NCI-H748 (cell line): ENCODE data around the gene MESP2.

Experiments
- DNase-seq: peaks from one replicate; lab custom pipeline; 2025; ENCODE audit not compliant: unreplicated experiment; lab: John Stamatoyannopoulos, UW

Gene MESP2, protein sequence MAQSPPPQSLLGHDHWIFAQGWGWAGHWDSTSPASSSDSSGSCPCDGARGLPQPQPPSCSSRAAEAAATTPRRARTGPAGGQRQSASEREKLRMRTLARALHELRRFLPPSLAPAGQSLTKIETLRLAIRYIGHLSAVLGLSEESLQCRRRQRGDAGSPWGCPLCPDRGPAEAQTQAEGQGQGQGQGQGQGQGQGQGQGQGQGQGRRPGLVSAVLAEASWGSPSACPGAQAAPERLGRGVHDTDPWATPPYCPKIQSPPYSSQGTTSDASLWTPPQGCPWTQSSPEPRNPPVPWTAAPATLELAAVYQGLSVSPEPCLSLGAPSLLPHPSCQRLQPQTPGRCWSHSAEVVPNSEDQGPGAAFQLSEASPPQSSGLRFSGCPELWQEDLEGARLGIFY

DNA sequence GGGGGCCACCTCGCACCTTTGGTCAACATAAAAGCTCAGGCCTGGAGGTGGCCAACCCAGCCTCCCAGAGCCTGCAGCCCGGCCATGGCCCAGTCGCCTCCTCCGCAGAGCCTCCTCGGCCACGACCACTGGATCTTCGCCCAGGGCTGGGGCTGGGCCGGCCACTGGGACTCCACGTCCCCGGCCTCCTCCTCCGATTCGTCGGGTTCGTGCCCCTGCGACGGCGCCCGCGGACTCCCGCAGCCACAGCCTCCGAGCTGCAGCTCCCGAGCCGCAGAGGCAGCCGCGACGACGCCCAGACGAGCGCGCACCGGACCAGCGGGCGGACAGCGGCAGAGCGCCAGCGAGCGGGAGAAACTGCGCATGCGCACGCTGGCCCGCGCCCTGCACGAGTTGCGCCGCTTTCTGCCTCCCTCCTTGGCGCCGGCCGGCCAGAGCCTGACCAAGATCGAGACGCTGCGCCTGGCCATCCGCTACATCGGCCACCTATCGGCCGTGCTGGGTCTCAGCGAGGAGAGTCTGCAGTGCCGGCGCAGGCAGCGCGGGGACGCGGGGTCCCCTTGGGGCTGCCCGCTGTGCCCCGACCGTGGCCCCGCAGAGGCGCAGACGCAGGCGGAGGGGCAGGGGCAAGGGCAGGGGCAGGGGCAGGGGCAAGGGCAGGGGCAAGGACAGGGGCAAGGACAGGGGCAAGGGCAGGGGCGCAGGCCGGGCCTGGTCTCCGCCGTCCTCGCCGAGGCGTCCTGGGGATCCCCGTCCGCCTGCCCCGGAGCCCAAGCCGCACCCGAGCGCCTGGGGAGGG is at the start of gene MESP2:
Gene MESP2, plus strand, starts transcription at position 59 of the 799 bp plus-strand sequence. Its CDS starts 26 bp downstream, at position 85.
- peak; percentile 72 for DNase-seq

DNA sequence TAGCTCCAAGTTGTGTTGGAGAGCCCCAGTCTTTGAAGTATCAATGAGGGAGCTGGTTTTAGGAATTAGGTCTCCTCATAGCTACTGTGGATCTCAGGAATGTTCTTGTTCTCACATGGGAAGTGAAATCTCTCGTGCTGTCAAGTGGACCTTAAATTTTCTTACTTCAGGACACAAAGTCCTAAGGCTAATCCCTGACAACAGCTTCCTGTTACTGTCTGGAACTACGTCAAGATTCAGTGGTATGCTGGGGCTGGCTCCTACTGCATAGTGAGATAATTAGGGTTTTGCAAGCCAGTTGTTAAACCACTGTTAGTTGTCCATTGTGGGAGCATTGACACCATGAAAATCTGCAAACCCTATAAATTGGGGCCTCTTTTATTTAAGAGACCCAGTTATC is 47.9 kb upstream of the MESP2 start:
- no peak for DNase-seq

DNA sequence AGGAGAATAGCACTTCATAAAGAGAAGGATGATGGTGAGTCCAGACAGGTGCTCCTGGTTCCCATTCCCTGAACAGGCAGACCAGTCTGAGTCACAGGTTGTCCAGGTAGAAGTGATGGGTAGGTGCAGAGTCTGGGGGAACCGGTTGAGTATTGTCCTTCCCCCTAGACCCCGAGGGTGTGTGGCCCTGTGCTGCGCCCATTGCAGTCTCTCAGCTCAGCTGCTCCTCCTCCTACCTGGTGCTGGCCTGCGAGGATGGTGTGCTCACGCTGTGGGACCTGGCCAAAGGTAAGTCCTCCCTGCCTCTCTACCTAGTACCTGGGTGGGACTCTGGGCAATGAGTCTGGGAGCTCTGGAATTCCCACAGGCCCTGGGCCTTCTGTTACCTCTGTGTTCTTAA is 44.9 kb upstream of the MESP2 start:
- DNase-seq = no peak

DNA sequence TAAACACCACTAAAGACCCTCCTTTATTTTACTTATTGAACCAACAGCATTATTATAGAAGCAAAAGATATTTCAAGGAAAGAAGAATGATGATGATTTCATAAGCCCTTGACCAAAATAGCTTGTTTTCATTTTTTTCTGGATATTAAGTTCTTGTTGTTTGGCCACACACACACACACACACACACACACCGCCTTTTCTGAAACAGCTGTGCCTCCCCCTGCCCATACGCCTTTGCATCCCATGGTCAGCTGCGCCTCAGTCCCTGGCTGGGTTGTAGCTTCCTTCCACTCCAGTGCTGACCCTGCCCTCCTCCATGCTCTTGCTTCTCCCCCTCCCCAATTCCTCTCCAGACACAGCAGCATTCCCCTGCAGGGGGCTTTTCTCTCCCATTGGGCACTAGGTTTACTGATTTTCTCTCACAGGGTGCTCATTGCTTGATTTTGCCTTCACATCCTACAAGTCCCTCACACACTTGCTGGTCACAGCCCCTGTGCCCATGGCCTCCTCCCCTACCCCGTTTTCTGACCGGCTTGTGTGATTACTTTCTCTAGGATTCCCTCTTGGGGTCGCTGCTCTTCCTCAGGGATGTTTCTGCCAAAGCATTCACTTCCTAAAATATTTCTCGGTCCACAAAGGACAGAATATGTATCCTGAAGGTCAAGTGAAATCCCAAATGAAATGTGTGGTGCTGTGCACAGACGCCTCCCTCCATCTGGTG is 43.5 kb upstream of the MESP2 start:
- no peak for DNase-seq

DNA sequence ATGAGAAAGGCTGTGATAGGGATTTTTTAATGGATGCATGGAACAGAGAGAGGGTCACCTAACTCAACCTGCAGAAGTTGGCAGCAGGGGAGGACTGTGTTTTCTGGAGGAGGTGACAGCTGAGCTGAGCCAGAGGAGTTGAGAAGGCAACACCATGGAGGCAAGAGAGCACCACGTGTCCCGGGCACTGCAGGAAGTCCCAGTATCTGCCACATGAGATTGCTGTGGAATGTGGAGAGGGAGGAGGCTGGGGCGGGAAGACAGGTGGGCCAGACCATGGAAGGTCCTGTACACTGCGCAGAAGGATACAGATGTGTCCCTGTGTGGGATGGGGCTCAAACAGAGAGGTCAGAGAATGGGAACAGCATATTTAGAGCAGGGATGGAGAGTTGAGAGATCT is 40.4 kb upstream of the MESP2 start:
- DNase-seq = no peak

DNA sequence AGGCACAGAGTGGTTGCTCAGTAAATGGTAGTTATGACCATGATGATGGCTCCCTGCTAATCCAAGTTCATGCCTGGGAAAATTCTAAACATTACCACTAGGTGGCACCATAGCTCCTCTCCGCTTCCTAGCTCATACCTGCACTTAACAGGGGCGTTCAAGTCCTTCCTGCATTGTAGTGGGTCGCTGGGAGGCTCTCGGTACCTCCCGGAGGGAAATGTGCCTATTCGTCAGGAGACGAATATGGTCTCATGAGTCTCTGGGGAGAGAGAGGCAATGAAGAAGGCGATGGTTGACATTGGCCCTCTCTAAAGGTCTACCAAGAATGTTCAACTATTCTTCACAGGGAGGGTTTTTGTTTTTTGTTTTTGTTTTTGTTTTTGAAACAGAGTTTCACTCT is 36.0 kb upstream of the MESP2 start:
- peak; percentile 73 for DNase-seq

DNA sequence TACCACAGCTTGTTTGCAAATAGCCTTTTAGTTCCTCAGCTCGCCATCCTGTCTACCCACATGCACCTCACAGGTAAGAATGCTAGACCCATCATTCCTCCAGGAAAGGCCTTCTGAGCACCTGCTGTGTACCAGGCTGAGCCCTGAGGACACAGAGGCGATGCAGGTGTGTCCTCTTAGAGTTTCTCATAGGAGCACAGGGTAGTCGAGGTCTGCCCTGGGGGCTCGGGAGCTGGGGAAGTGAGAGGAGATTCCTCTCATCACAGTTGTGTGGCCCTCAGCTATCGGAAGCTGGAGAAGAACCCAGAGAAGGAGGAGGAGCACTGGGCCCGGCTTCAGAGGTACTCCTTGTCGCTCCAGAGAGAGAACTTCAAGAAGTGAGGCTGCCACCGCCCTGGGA is 33.1 kb upstream of the MESP2 start:
- no peak for DNase-seq

DNA sequence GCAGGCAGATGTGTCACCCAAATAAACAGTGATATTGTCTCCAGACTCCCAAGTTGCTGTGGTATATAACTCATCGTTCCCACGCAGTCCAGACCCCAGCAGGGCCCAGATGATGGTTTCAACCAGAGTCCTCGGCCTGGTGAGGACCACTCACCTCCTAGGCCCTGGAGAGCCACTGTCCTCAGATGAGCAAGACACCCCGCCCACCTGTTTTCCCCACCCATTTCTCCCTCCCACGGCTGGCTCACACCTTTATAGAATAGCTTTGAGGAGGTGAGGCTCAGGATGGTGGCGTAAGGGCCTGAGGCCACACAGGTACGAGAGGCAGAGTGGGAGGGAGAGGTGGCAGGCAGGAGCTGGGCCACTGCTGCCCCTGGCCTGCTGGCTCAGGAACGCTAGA is 32.5 kb upstream of the MESP2 start:
- DNase-seq = no peak

DNA sequence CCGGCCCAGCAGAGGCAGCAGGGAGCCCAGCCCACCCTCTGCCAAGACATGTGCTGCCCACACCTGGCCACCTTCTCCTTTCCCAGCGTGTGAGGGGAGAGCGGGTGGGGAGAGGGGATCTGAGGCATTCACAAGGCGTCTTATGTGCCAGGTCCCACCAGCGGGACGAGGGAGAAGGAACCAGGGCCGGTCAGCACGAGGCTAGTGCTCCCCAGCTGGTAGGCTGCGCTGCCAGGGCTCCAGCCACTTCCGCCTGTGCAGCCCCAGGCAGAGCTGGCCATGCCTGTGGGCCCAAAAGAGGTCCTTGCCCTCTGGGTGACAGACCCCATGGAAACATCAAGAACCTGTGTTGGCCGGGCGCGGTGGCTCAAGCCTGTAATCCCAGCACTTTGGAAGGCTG is 31.0 kb upstream of the MESP2 start:
- no peak for DNase-seq

DNA sequence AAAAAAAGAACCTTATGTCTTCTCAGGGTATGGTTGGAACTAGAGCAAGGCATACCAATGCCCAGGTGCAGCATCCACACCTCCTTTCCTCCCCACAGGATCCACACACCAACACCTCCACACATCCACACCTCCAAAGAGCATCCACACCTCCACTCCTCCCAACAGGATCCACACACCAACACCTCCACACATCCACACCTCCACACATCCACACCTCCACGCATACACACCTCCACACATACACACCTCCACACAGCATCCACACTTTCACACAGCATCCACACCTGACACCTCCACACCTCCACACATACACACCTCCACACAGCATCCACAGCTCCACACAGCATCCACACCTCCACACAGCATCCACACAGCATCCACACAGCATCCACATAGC is 30.4 kb upstream of the MESP2 start:
- DNase-seq = no peak

DNA sequence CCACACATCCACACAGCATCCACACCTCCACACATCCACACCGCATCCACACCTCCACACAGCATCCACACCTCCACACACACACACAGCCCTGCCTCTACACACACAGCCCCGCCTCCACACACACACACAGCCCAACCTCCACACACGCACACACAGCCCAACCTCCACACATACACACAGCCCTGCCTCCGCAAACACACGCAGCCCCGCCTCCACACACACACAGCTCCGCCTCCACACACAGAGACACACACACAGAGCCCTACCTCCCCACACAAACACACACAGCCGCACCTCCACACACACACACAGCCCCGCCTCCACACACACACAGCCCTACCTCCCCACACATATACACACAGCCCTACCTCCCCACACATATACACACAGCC is 29.7 kb upstream of the MESP2 start:
- peak; percentile 8 for DNase-seq

DNA sequence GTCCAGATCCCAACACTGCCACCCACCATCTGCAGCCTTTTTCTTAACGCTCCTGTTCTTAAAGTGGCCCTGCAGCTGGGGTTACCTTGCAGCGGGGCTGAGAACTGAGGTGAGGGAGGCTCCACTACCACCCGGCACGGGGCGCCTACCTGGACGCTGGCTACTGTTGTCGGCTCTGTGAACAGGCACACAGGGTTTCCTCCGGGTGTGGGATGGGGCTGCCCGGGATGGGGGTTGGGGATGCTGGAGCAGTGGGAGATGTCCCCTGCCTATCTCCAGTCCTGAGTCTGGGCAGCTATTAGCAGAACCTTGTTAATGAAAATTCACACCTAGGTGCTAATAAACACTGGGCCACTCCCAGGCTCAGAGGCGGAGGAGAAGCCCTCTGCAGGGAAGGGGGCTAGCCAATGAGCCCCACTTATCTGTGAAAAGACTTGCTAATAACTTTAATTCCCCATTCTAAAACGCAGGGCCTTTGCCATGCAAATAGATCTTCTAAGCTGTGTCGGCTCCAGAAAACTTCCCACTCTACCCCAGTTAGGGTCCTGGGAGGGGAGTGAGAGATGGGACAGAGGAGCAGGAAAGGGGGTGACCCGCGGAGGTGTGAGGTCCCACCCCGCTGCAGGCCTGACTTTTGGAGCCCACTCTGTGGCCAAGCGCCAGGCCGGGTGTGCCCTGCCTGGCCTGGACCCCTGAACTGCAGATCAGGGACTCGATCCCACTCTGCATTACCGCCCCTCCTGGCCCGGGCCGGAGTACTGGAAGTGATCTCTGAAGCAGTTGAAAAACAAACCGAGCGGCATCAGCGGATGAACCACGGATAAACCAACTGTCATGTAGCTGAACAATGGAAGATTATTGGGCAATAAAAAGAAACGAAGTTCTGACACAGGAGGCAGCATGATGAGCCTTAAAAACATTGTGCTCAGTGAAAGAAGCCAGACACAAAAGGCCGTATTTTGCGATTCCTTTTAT is 28.1 kb upstream of the MESP2 start:
- DNase-seq = no peak

DNA sequence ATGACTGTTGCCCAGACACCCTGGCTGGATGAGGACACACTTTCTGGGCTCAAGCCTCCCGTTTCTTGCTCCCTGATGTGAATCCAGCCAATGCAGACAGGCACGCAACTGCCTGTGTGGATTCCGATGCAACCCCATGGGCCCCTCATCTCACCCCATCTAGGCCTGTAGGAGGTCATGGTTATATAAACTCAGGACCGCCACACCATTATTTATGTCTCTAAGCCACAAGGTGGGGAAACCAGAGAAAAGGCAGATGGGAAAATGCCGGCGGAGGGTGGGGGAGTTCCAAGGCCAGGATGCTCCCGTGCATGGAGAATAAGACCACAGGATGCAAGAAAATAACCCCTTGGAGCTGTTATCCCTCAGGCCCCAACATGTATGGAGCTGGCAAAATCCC is 27.1 kb upstream of the MESP2 start:
- no peak for DNase-seq

DNA sequence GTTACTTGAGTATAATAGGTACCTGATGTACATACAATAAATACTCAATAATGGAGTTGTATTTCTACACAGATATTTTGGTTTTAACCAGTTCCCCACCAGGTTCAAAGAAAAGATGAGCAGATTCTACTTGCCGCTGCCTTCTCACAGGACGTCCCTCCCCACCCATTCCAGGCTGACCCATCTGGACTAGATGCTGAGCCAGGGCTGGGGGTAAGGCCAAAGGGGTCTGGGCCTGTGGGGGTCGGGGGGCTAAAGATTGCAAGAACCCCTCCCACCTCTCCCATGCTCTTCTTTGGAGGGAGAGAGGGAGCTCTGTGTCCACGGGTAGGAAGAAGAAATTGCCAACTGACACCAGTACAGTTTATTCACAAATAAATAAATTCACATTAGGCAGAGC is 26.6 kb upstream of the MESP2 start:
- DNase-seq = no peak

DNA sequence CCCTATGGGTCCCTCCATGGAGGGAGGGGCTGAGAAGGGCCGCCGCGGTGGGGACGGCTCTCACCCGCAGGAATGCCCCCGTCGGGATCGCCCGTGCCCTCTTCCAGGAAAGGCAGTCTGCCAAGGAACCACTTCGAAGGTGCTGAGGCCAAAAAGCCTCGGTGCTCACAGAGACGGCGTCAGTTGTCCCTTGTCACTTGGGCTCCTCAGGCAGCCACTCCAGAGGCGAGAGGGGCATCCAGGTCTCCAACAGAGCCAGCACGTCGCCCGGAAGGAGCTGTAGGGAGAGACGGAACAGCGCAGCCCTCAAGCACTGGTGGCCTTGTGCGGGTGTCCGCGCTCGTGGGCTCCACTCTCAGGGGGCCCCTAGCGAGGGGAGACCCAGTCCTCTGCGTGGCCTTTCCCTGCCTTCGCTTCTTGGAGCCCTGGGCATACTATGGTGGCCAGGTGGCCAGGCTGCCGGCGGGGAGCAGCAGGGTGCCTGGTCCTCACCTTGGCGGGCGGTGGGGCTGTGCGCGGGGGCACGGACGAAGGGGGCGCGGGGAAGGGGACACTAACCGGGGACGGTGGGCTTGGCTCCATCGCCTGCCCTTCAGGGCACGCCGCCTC is 26.1 kb upstream of the MESP2 start:
- DNase-seq = peak; percentile 57

DNA sequence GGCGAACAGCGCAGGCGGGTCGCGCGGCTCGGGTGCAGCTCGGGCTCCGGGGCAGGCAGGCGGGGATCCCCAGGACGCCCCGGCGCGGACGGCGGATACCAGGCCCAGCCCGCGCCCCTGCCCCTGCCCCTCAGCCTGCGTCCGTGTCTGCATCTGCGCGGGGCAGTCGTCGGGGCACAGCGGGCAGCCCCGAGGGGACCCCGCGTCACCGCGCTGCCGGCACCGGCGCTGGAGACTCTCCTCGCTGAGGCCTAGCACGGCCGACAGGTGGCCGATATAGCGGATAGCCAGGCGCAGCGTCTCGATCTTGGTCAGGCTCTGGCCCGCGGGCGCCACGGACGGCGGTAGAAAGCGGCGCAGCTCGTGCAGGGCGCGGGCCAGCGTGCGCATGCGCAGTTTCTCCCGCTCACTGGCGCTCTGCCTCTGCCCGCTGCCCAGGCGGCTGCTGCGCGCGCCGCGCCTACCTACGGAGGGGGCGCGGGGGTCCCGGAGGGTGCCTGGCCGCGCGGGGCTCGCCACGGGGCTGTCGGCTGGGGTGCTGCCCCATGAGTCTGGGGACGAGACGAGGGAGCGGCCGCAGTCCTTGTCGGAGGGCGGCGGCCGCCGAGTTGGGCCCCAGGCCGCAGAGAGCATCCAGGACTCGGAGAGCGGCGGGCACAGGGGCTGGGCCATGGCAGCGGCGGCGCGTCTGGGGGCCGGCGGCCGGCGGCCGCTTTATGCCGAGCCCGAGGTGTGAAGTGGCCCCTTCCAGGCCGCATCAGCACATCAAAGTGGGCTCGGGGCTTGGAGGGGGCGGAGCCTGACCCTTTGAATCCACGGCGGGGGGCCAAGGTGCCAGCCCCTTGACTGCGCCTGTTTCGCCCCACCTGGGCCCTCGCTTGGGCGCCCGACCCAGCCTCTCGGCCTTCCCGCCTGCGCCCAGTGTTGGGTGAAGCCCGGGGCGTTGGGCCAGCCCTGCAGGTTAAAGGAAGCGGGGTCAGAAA is 25.3 kb upstream of the MESP2 start, which contains the start of gene MESP1:
Gene MESP1, minus strand, starts transcription at position 690 of the 983 bp plus-strand sequence. Its CDS starts 18 bp downstream, at position 672.
- peak; percentile 90 for DNase-seq

DNA sequence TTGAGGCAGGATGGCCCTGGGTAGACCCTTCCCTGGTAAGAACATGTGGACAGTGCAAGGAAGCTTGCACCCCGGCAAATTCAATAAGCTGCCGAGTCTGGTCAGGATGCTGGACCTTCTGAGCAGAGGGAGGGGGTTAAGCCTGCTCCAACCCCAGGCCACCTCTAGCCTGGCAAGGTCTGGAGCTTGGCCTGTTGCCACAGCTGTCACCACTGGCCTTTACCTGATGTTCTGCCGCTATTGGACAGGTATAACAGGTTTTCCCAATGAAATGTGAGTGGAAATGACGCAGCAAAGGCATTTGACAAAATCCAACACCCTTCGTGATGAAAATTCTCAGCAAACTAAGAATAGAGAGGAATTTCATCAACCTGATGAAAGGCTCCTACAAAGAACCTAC is 24.4 kb upstream of the MESP2 start:
- no peak for DNase-seq

DNA sequence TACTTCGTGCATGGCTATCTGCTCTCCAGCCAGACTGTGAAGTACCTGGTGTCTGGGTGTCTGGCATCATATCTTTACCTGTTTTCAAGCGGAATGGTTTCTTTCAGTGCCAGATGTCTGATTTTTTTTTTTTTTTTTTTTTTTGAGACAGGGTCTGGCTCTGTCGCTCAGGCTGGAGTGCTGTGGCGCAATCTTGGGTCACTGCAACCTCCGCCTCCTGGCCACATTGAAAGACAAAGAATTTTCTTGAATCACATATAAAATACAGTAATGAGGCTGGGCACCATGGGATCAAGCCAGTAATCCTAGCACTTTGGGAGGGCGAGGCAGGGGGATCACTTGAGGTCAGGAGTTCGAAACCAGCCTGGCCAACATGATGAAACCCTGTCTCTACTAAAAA is 22.3 kb upstream of the MESP2 start:
- DNase-seq = no peak
